Karpas-422 (cell line): ENCODE measurements around the gene DDOST. TPM values are rescaled to one million over a fixed set of nuclear protein-coding genes. Genes with fewer than 3 reads are reported as not detected.
A peak's percentile ranks its signal among the peaks of the same experiment; 100 is the strongest.

Source experiments
- DNase-seq: peaks from one replicate; pipeline ENCODE4 v3.0.0-alpha.2; 2015
- H2AFZ ChIP-seq: fragments of 200-600 bp; sonication (generic); 2 replicates; pipeline ENCODE4 v1.6.1; 2014; ENCODE audit warnings: antibody characterized with exemption, low read length, mixed read lengths
- H3K27ac ChIP-seq: fragments of 200-600 bp; sonication (generic); 2 replicates; pipeline ENCODE4 v1.5.1; 2014; ENCODE audit warnings: mild to moderate bottlenecking, low read length, moderate library complexity
- H3K27me3 ChIP-seq: fragments of 200-600 bp; sonication (generic); 2 replicates; pipeline ENCODE4 v1.6.1; 2014; ENCODE audit warnings: low read length, mixed read lengths
- H3K36me3 ChIP-seq: fragments of 200-600 bp; sonication (generic); 2 replicates; pipeline ENCODE4 v1.6.1; 2014; ENCODE audit warnings: low read length, mixed read lengths; ENCODE audit not compliant: insufficient read depth
- H3K4me1 ChIP-seq: fragments of 200-600 bp; sonication (generic); 2 replicates; pipeline ENCODE4 v1.6.1; 2014; ENCODE audit warnings: mild to moderate bottlenecking, low read length, mixed read lengths
- H3K4me2 ChIP-seq: fragments of 200-600 bp; sonication (generic); 2 replicates; pipeline ENCODE4 v1.6.1; 2014; ENCODE audit warnings: low read length, low read depth, mild to moderate bottlenecking; ENCODE audit not compliant: poor library complexity, severe bottlenecking
- H3K4me3 ChIP-seq: fragments of 200-600 bp; sonication (generic); 2 replicates; pipeline ENCODE4 v1.5.1; 2014; ENCODE audit warnings: mild to moderate bottlenecking, antibody characterized with exemption, low read length, mixed read lengths
- H3K79me2 ChIP-seq: fragments of 200-600 bp; sonication (generic); 2 replicates; pipeline ENCODE4 v1.6.1; 2014; ENCODE audit warnings: mild to moderate bottlenecking, low read length, mixed read lengths
- H3K9ac ChIP-seq: fragments of 200-600 bp; sonication (generic); 2 replicates; pipeline ENCODE4 v1.6.0; 2014; ENCODE audit warnings: low read length
- H3K9me2 ChIP-seq: fragments of 200-600 bp; sonication (generic), shearing (Covaris generic); replicated peaks from 2 replicates; pipeline ENCODE4 v1.6.0; 2014; ENCODE audit warnings: mild to moderate bottlenecking, low read length, moderate library complexity; ENCODE audit not compliant: insufficient read depth
- H3K9me3 ChIP-seq: fragments of 300-700, 200-600 bp; sonication (generic); 2 replicates; pipeline ENCODE4 v1.6.1; 2014; ENCODE audit warnings: low read length, mixed read lengths
- H4K20me1 ChIP-seq: fragments of 200-600 bp; sonication (generic); 2 replicates; pipeline ENCODE4 v1.6.1; 2014; ENCODE audit warnings: mild to moderate bottlenecking, antibody characterized with exemption, low read length, low read depth; ENCODE audit not compliant: insufficient read depth
- total RNA-seq: library from RNA; depleted of rRNA; stranded (reverse); fragments of >200 nt; shearing (Covaris generic); gene quantifications from 2 replicates; pipeline ENCODE4 v1.2.3, GENCODE V29; 2014; ENCODE audit warnings: low replicate concordance

Gene DDOST
- total RNA-seq, 1 experiment from 2014 or later = 161 TPM

DNA sequence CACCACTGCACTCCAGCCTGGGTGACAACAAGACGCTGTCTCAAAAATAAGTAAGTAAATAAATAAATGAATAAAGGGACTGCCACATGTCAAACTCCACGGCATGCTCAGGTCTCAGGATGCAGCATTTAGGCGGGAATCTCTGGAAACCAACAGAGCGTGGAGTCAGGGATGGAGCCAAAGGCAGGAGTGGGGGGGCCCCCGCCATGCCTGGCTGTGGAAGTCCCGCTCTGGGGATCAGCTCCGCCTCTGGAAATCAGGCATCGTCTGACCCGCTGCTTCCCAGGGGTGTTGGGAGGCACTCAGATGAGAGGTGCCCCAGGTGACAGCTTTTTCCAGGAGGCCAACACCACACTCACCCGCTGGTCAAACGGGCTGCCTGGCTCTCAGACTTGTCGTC, 36.4 kb upstream of the DDOST start:
- peaks cover 9% of the 10 kb centered on the region for H3K4me1 ChIP-seq
- no peaks in the 10 kb centered on the region for H3K79me2 ChIP-seq
- no peak overlapping the region for H2AFZ ChIP-seq
- H3K9me3 ChIP-seq = no peaks in the 10 kb centered on the region
- H4K20me1 ChIP-seq = no peaks in the 10 kb centered on the region
- no peak overlapping the region for H3K4me2 ChIP-seq
- no peaks in the 10 kb centered on the region for H3K27me3 ChIP-seq
- H3K27ac ChIP-seq = no peak overlapping the region
- H3K9me2 ChIP-seq = no peaks in the 10 kb centered on the region
- no peaks in the 10 kb centered on the region for H3K36me3 ChIP-seq
- DNase-seq = no peak
- H3K9ac ChIP-seq = no peak overlapping the region
- no peak overlapping the region for H3K4me3 ChIP-seq

DNA sequence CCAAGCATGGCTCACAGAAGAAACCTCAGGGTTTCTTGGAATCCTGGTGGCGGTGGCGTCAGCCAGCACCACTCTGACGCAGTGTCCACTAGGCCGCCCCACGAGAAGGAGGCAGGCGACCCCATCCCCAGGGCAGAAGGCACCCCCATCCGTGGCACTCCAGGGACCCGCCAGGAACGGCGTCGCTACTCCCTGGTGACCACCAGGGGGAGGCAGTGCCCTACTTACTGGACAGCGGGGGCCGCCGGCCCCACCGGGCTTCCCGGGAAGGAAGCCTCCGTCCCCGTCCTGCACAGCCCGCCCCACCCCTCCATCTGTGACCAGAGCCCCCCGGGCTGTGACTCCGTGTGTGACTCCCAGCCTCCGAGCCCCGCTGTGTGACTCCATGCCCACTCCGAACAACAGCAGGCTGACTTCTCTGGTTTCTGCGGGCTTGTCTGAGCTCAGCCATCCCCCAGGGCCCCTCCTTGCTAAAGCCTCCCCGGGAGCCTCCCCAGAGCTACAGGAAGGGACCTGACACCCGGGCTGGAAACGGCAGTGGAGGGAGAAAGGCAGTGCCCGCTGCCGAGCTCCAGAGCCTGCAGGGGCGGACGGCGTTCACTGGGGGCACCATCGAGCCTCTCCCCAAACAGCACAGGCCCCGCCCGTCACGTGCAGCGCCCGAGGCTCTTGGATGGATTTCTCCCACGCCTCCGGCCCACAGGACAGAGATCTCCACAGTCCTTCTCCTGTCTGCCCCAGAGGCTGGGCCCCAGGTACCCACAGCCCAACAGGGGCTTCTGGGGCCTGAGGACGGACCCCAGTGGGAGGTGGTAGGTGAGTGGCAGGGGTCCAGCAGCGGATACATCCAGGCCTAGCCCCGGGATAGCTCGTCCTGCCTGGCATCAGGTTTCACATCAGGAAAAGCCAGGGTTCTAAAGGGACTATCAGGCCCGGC, 35.5 kb upstream of the DDOST start:
- Histone ChIP-seq H3K9me3 (no peaks in the 10 kb centered on the region), H3K9ac (peak overlapping the region; percentile 90), H3K9me2 (no peaks in the 10 kb centered on the region), H3K4me3 (peak overlapping the region; percentile 87), H3K27me3 (no peaks in the 10 kb centered on the region), H4K20me1 (no peaks in the 10 kb centered on the region), H3K79me2 (no peaks in the 10 kb centered on the region), H3K4me2 (peak overlapping the region; percentile 99), H2AFZ (peak overlapping the region; percentile 100), H3K36me3 (no peaks in the 10 kb centered on the region), H3K4me1 (peaks cover 9% of the 10 kb centered on the region), H3K27ac (no peak overlapping the region)
- DNase-seq = peak; percentile 88

GRCh38 chr1:20695515-20695914, 34.3 kb upstream of the DDOST start:
- H3K79me2 ChIP-seq = no peaks in the 10 kb centered on the region
- peaks cover 9% of the 10 kb centered on the region for H3K4me1 ChIP-seq
- H4K20me1 ChIP-seq = no peaks in the 10 kb centered on the region
- H3K36me3 ChIP-seq = no peaks in the 10 kb centered on the region
- no peak overlapping the region for H3K27ac ChIP-seq
- no peak overlapping the region for H2AFZ ChIP-seq
- H3K4me2 ChIP-seq = no peak overlapping the region
- DNase-seq = no peak
- no peak overlapping the region for H3K9ac ChIP-seq
- no peaks in the 10 kb centered on the region for H3K27me3 ChIP-seq
- no peaks in the 10 kb centered on the region for H3K9me2 ChIP-seq
- H3K4me3 ChIP-seq = no peak overlapping the region
- H3K9me3 ChIP-seq = no peaks in the 10 kb centered on the region

DNA sequence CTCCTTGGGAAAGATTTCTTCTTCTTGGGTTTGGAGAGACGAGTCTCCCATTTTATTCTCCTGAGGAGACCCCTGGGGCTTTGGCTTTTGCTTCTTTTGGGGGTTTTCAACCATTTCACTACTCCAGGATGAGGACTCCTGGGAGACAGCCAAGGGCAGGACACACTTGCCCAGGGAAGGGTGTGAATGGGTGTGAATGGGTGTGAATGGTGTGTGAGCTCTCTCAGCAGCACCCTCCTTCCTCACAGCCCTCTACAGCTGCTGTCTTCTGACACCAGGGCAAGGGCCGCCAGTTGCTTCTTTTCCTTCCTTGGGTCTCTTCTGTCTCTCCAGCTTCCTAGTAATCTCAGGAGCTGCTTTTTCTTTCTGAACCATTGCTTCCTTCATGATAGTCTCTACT, 32.5 kb upstream of the DDOST start:
- Histone ChIP-seq H3K36me3 (no peaks in the 10 kb centered on the region), H3K4me1 (peaks cover 9% of the 10 kb centered on the region), H3K27ac (no peak overlapping the region), H3K4me3 (no peak overlapping the region), H3K9me2 (no peaks in the 10 kb centered on the region), H3K79me2 (no peaks in the 10 kb centered on the region), H3K27me3 (no peaks in the 10 kb centered on the region), H3K9me3 (no peaks in the 10 kb centered on the region), H2AFZ (no peak overlapping the region), H3K9ac (no peak overlapping the region), H4K20me1 (no peaks in the 10 kb centered on the region), H3K4me2 (no peak overlapping the region)
- no peak for DNase-seq

- Histone ChIP-seq H3K9me3 (no peaks in the 10 kb centered on the region), H3K27me3 (no peaks in the 10 kb centered on the region), H3K79me2 (no peaks in the 10 kb centered on the region), H3K9ac (no peak overlapping the region), H3K36me3 (no peaks in the 10 kb centered on the region), H4K20me1 (no peaks in the 10 kb centered on the region), H3K4me3 (no peak overlapping the region), H3K27ac (no peak overlapping the region), H2AFZ (no peak overlapping the region), H3K9me2 (no peaks in the 10 kb centered on the region), H3K4me2 (no peak overlapping the region), H3K4me1 (peaks cover 7% of the 10 kb centered on the region)
- DNase-seq = no peak
These were observed 30.7 kb upstream of the DDOST start for GRCh38 chr1:20691872-20692271.

DNA sequence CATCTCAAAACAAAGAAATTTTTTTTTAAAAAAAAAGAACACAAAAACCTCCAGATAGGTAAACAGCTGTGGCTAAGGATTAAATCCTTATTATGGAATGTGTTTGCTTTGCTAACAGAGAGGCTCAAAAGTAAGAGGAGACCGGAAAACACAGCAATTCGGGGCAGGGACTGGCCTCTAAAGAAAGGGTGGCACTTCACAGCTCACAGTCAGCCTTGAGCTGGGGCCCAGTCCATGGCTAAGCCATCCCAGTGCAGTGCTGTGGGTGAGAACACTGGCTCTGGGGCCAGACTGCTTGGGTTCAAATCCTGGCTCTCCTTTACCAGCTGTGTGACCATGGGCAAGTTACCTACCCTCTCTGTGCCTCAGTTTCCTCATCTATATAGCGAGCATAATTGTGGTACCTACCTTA, 28.5 kb upstream of the DDOST start:
- H3K79me2 ChIP-seq = no peaks in the 10 kb centered on the region
- H3K27me3 ChIP-seq = no peaks in the 10 kb centered on the region
- H4K20me1 ChIP-seq = no peaks in the 10 kb centered on the region
- H3K27ac ChIP-seq = no peak overlapping the region
- H3K9me2 ChIP-seq = no peaks in the 10 kb centered on the region
- no peak overlapping the region for H3K9ac ChIP-seq
- H2AFZ ChIP-seq = no peak overlapping the region
- no peaks in the 10 kb centered on the region for H3K9me3 ChIP-seq
- H3K4me3 ChIP-seq = no peak overlapping the region
- no peak overlapping the region for H3K4me2 ChIP-seq
- H3K36me3 ChIP-seq = no peaks in the 10 kb centered on the region
- DNase-seq = peak; percentile 35
- H3K4me1 ChIP-seq = no peaks in the 10 kb centered on the region

GRCh38 chr1:20686883-20687725, 25.9 kb upstream of the DDOST start:
- Histone ChIP-seq H3K79me2 (no peaks in the 10 kb centered on the region), H3K9me2 (no peaks in the 10 kb centered on the region), H3K36me3 (no peaks in the 10 kb centered on the region)

GRCh38 chr1:20685741-20686140, 24.6 kb upstream of the DDOST start:
- no peak overlapping the region for H3K4me3 ChIP-seq
- H3K9me3 ChIP-seq = no peaks in the 10 kb centered on the region
- no peaks in the 10 kb centered on the region for H3K36me3 ChIP-seq
- H3K27ac ChIP-seq = no peak overlapping the region
- no peak for DNase-seq
- no peaks in the 10 kb centered on the region for H3K4me1 ChIP-seq
- H3K27me3 ChIP-seq = no peaks in the 10 kb centered on the region
- no peak overlapping the region for H3K9ac ChIP-seq
- H3K9me2 ChIP-seq = no peaks in the 10 kb centered on the region
- H4K20me1 ChIP-seq = no peaks in the 10 kb centered on the region
- no peak overlapping the region for H2AFZ ChIP-seq
- no peaks in the 10 kb centered on the region for H3K79me2 ChIP-seq
- no peak overlapping the region for H3K4me2 ChIP-seq

More at GRCh38 chr1:20686883-20687725, 25.9 kb upstream of the DDOST start:
- H3K27me3 ChIP-seq = no peaks in the 10 kb centered on the region
- no peak overlapping the region for H2AFZ ChIP-seq
- no peaks in the 10 kb centered on the region for H3K4me1 ChIP-seq
- peak; percentile 20 for DNase-seq
- no peaks in the 10 kb centered on the region for H3K9me3 ChIP-seq
- no peaks in the 10 kb centered on the region for H4K20me1 ChIP-seq
- H3K27ac ChIP-seq = no peak overlapping the region
- H3K4me3 ChIP-seq = no peak overlapping the region
- H3K4me2 ChIP-seq = no peak overlapping the region
- no peak overlapping the region for H3K9ac ChIP-seq
